ENCODE results near the gene RMRP.

RMRP gene

DNA sequence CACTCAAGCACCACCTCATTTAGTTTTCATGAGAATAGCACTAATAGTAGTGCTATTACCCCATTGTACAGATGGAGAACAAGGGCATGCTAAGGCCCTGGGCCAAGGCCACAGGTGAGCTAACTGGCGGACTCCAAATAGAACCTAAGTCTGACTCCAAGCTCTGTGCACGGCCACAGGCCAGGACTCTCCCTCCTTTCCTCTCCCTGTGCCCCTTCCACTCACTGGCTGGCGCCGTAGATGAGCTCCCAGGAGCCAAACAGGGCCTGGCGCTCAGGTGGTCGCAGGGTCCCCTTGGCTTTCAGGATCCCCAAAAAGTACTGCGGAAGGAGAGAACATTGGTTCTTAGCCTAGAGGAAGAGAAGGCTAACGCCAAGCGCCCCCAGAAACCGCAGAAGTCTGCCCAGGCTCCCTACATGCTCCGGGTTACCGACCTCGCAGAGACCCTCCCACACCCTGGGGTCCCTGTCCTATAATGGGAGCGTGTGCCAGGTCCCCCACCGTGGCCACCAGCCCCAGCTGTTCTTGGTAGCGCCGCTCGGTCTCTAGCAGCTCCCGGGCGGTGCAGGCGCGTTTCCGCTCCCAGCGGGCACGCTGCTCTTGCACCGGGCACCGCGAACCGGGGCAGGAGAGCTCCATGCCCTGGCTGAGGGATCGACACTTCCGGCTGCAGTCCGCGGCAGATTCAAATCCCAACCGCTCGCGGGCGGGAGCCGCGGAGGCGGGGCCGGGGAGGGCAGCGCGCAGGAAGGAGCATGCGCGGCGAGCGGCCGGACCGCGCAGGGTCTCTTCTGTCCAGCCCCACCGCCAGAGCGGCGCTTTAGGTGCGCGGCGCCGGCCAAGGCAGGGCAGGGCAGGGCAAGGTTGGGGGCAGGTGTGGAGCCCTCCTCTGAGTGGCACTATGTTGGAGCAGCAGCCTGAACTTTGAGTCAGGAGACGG, 7.0 kb upstream of the RMRP start, which contains the start of gene ARHGEF39:
ARHGEF39 (minus strand) TSS at position 665 of the 940 bp plus-strand sequence; CDS start at position 639, 26 bp downstream.
- no peak for DNase-seq (ENCODE audit: extremely low read depth, low read depth)

DNA sequence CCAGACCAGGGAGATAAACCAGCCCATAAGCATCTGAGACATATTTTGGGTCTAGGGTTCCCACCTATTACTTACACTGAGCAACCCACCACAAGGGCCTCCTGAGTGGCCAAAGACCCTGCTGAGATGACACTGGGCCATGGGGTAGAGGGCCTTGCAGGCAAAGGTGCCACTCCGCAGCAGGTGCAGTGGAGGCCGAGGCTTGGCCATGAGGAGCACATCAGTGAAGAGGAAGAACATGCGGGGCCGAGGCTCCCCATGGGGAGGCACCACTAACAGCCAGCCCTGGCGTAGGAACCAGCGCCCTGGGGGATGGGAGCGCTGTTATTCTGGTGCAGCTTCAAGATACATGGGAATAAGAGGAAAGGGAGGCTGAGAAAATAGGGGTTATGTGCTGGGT, 4.6 kb upstream of the RMRP start:
- TF ChIP-seq, protein P1, sequence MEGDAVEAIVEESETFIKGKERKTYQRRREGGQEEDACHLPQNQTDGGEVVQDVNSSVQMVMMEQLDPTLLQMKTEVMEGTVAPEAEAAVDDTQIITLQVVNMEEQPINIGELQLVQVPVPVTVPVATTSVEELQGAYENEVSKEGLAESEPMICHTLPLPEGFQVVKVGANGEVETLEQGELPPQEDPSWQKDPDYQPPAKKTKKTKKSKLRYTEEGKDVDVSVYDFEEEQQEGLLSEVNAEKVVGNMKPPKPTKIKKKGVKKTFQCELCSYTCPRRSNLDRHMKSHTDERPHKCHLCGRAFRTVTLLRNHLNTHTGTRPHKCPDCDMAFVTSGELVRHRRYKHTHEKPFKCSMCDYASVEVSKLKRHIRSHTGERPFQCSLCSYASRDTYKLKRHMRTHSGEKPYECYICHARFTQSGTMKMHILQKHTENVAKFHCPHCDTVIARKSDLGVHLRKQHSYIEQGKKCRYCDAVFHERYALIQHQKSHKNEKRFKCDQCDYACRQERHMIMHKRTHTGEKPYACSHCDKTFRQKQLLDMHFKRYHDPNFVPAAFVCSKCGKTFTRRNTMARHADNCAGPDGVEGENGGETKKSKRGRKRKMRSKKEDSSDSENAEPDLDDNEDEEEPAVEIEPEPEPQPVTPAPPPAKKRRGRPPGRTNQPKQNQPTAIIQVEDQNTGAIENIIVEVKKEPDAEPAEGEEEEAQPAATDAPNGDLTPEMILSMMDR (IDR thresholded peaks at IDR 0.05; ENCODE audit: low read depth, low read length), result no peak
- DNase-seq (ENCODE audit: extremely low read depth, low read depth), result no peak

More for the DNA sequence above, 7.0 kb upstream of the RMRP start, which contains the start of gene ARHGEF39:
- TF ChIP-seq, protein P1 (IDR thresholded peaks at IDR 0.05; ENCODE audit: low read depth, low read length), result peak; percentile 23

DNA sequence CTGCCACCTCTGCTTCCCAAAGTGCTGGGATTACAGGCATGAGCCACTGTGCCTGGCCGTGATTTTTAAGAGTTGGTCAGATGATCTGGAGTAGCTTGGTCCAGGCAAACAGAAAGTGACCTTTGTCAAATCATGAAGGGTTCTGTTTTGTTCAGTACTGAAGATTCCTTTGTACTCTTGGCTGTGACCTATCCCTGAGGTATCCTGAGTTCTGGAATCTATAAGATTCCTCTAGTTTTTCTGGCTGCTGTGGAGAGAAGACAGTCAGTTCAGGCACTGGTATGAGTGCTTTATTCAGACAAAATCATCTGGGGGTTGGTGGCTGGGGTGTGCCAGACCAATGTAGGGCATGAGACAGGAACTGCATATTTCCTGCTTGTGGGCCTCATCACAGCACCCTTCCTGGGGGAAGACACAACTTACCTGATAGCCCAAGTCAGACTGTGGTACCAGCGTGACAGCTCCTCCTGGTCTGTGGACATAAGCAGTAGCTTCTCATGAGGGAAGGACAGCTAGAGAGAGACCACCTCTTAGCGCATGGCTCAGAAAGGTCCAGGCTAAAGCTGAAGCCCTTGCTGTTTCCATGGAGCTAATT, 4.0 kb upstream of the RMRP start:
- TF ChIP-seq, protein P1 (IDR thresholded peaks at IDR 0.05; ENCODE audit: low read depth, low read length), result no peak

DNA sequence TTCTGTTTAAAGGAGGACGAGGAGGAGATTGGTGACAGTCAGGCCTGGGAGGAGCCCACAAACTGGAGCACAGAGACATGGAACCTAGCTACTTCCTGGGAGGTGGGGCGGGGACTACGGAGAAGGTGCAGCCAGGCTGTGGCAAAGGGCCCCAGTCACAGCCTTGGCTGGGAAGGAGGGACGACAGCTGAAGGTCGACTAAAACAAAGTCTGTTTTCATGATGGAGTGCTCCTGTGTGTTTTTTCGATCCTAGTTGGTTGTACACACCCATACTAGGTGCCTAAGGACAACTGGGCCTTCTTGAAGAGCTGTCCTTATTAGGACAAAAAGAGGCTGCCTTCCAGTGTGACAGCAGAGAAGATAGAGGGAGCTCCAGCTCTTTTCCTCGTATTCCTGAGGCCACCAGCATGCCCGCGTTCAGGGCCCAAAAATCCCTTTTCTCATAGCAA, 3.2 kb upstream of the RMRP start:
- DNase-seq (ENCODE audit: extremely low read depth, low read depth), result no peak
- TF ChIP-seq, protein P1 (IDR thresholded peaks at IDR 0.05; ENCODE audit: low read depth, low read length), result peak; percentile 65

More for the DNA sequence above, 4.0 kb upstream of the RMRP start:
- no peak for DNase-seq (ENCODE audit: extremely low read depth, low read depth)

DNA sequence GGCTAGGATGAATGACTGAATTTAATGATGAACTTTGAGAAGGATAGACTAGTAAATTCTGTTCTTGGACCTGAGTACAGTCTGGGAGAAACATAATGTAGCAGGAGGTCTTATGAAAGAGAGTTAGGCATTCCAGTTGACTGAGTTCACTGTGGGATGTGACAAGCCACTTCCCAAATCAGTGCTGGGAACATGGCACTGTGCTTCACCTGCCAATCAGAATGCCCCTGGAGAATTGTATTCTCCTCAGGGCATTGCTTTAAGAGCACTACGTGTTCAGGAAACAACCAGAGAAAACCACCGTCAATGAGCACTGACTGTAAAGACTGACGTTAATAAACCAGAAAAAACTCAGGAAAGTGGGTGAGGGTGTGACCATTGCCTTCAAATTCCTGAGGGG, 1.5 kb upstream of the RMRP start:
- TF ChIP-seq, protein P1 (IDR thresholded peaks at IDR 0.05; ENCODE audit: low read depth, low read length), result no peak
- no peak for DNase-seq (ENCODE audit: extremely low read depth, low read depth)

DNA sequence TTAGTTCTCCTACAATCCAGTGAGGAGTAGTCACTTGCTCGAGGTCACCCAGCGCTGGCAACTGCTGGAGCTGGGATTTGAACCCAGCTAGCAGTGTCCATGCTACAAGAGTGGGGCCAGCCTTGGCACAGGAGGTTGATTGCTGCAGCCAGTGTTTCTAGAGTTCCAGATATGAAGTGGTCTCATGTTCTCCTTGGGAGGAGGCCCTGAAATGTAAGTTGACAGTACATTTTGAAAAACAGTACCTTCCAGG, 1.1 kb upstream of the RMRP start:
- DNase-seq (ENCODE audit: extremely low read depth, low read depth), result no peak
- TF ChIP-seq, protein P1 (IDR thresholded peaks at IDR 0.05; ENCODE audit: low read depth, low read length), result no peak

Data from AG09319 (cell line).